Measurements from ENCODE around the gene UTP14C. TPM values are rescaled to one million over a fixed set of nuclear protein-coding genes. Genes with fewer than 3 reads are reported as not detected.

UTP14C gene
- total RNA-seq, 1 donor from 2014 or later: 20.6 TPM

GRCh38 chr13:52009946-52010345, 14.5 kb upstream of the UTP14C start:
- Histone ChIP-seq H3K4me3 (ENCODE audit: insufficient read depth, low read depth, low read length) (no peak overlapping the region), H4K20me1 (ENCODE audit: insufficient read depth, low read length) (peaks cover 6% of the 10 kb centered on the region), H3K27ac (ENCODE audit: low read depth, low read length) (no peak overlapping the region), H3K27me3 (ENCODE audit: insufficient read depth, low read length) (peaks cover 12% of the 10 kb centered on the region), H2AFZ (ENCODE audit: low read depth, low read length) (no peak overlapping the region), H3K4me1 (ENCODE audit: insufficient read depth, low read length) (peaks cover 4% of the 10 kb centered on the region), H3K79me2 (ENCODE audit: insufficient read depth, low read length) (peaks cover 29% of the 10 kb centered on the region), H3K9me3 (ENCODE audit: insufficient read depth, low read depth, low read length) (no peaks in the 10 kb centered on the region), H3K9ac (ENCODE audit: low read length) (no peak overlapping the region), H3K4me2 (ENCODE audit: low read length) (no peak overlapping the region), H3K36me3 (ENCODE audit: insufficient read depth, low read length) (no peaks in the 10 kb centered on the region)
- DNase-seq (ENCODE audit: low read depth) (no peak), FAIRE-seq (no peak)
- no peak overlapping the region for H3K27ac Mint-ChIP-seq (ENCODE audit: unreplicated experiment)
- H3K4me1 Mint-ChIP-seq (ENCODE audit: low read depth, unreplicated experiment): peaks cover 3% of the 10 kb centered on the region
- H3K36me3 Mint-ChIP-seq (ENCODE audit: low read depth, unreplicated experiment): peaks cover 8% of the 10 kb centered on the region
- H3K9me3 Mint-ChIP-seq (ENCODE audit: unreplicated experiment): peaks cover 3% of the 10 kb centered on the region
- TF ChIP-seq EZH2 (IDR thresholded peaks at IDR 0.05; ENCODE audit: insufficient read depth, low read length) (no peak), CTCF (IDR thresholded peaks at IDR 0.05; ENCODE audit: insufficient read depth, low read depth, low read length) (no peak)
- peaks cover 9% of the 10 kb centered on the region for H3K27me3 Mint-ChIP-seq (ENCODE audit: low read depth, unreplicated experiment)
- no peak overlapping the region for H3K4me3 Mint-ChIP-seq (ENCODE audit: unreplicated experiment)

- Mint-ChIP-seq H3K36me3 (ENCODE audit: low read depth, unreplicated experiment) (peaks cover 11% of the 10 kb centered on the region), H3K9me3 (ENCODE audit: unreplicated experiment) (peaks cover 7% of the 10 kb centered on the region), H3K4me3 (ENCODE audit: unreplicated experiment) (peak within 1 kb of the TSS; percentile 99), H3K27ac (ENCODE audit: unreplicated experiment) (peak within 1 kb of the TSS; percentile 99), H3K27me3 (ENCODE audit: low read depth, unreplicated experiment) (peaks cover 9% of the 10 kb centered on the region), H3K4me1 (ENCODE audit: low read depth, unreplicated experiment) (peaks cover 3% of the 10 kb centered on the region)
- no peaks in the 10 kb centered on the region for H3K9me3 ChIP-seq (ENCODE audit: insufficient read depth, low read depth, low read length)
- peak within 1 kb of the TSS; percentile 100 for H2AFZ ChIP-seq (ENCODE audit: low read depth, low read length)
- TF ChIP-seq CTCF (IDR thresholded peaks at IDR 0.05; ENCODE audit: insufficient read depth, low read depth, low read length): peak; percentile 12
- no peak for TF ChIP-seq EZH2 (IDR thresholded peaks at IDR 0.05; ENCODE audit: insufficient read depth, low read length)
- H3K4me3 ChIP-seq (ENCODE audit: insufficient read depth, low read depth, low read length): peak within 1 kb of the TSS; percentile 100
- H3K79me2 ChIP-seq (ENCODE audit: insufficient read depth, low read length): peaks cover 40% of the 10 kb centered on the region
- DNase-seq (ENCODE audit: low read depth) (no peak), FAIRE-seq (no peak)
- H4K20me1 ChIP-seq (ENCODE audit: insufficient read depth, low read length): peaks cover 16% of the 10 kb centered on the region
- peak within 1 kb of the TSS; percentile 98 for H3K4me2 ChIP-seq (ENCODE audit: low read length)
- no peaks in the 10 kb centered on the region for H3K36me3 ChIP-seq (ENCODE audit: insufficient read depth, low read length)
- peaks cover 12% of the 10 kb centered on the region for H3K27me3 ChIP-seq (ENCODE audit: insufficient read depth, low read length)
- peak within 1 kb of the TSS; percentile 95 for H3K27ac ChIP-seq (ENCODE audit: low read depth, low read length)
- peaks cover 4% of the 10 kb centered on the region for H3K4me1 ChIP-seq (ENCODE audit: insufficient read depth, low read length)
- peak within 1 kb of the TSS; percentile 96 for H3K9ac ChIP-seq (ENCODE audit: low read length)
Observed at GRCh38 chr13:52010890-52011631, 13.4 kb upstream of the UTP14C start, which contains the start of gene ATP7B. TSS of gene ATP7B (minus strand) at chr13:52011450. CDS start at chr13:52011337, 113 bp downstream.
